ENCODE results near the gene ELOVL5.
A peak's percentile ranks its signal among the peaks of the same experiment; 100 is the strongest.
"Not testable (repeated sequence)": the region's sequence is repeated elsewhere in the genome, so short reads cannot be mapped to it uniquely, and the experiment has no call there.

Gene ELOVL5

GRCh38 chr6:53348371-53349208, at the start of gene ELOVL5:
TSS of gene ELOVL5 (minus strand) at chr6:53348950. CDS start at chr6:53295699, 53,251 bp downstream.
- DNase-seq, result peak; percentile 92 to 94

- DNase-seq, result no peak
Observed at GRCh38 chr6:53397283-53397682, 48.5 kb upstream of the ELOVL5 start.

GRCh38 chr6:53395986-53396385, 47.2 kb upstream of the ELOVL5 start:
- no peak for DNase-seq

- DNase-seq, result no peak
Observed at GRCh38 chr6:53394704-53395103, 46.0 kb upstream of the ELOVL5 start.

GRCh38 chr6:53391170-53391569, 42.4 kb upstream of the ELOVL5 start:
- no peak for DNase-seq

GRCh38 chr6:53390010-53390409, 41.3 kb upstream of the ELOVL5 start:
- DNase-seq, result no peak

GRCh38 chr6:53388615-53389014, 39.9 kb upstream of the ELOVL5 start:
- DNase-seq, result not testable (repeated sequence)

- no peak for DNase-seq
Observed at GRCh38 chr6:53382421-53382820, 33.7 kb upstream of the ELOVL5 start.

GRCh38 chr6:53378208-53378607, 29.5 kb upstream of the ELOVL5 start:
- no peak for DNase-seq

- DNase-seq, result no peak
Observed at GRCh38 chr6:53377793-53378192, 29.0 kb upstream of the ELOVL5 start.

GRCh38 chr6:53377289-53377688, 28.5 kb upstream of the ELOVL5 start:
- no peak for DNase-seq

- DNase-seq, result no peak
Observed at GRCh38 chr6:53376661-53377226, 28.0 kb upstream of the ELOVL5 start.

- DNase-seq, result no peak
Observed at GRCh38 chr6:53375847-53376246, 27.1 kb upstream of the ELOVL5 start.

GRCh38 chr6:53373638-53374037, 24.9 kb upstream of the ELOVL5 start:
- DNase-seq, result no peak

- DNase-seq, result no peak
Observed at GRCh38 chr6:53369876-53370515, 21.2 kb upstream of the ELOVL5 start.

- DNase-seq, result no peak
Observed at GRCh38 chr6:53369051-53369450, 20.3 kb upstream of the ELOVL5 start.

- DNase-seq, result no peak
Observed at GRCh38 chr6:53366128-53366641, 17.4 kb upstream of the ELOVL5 start.

GRCh38 chr6:53363341-53364079, 14.8 kb upstream of the ELOVL5 start:
- no peak for DNase-seq

GRCh38 chr6:53361549-53362031, 12.8 kb upstream of the ELOVL5 start:
- no peak for DNase-seq

GRCh38 chr6:53360093-53360912, 11.6 kb upstream of the ELOVL5 start:
- no peak for DNase-seq

- DNase-seq, result no peak
Observed at GRCh38 chr6:53359843-53360092, 11.0 kb upstream of the ELOVL5 start.
